Tibial nerve (tissue), 4 donors: ENCODE measurements around the gene SYTL3. TPM values are rescaled to one million over a fixed set of nuclear protein-coding genes. Genes with fewer than 3 reads are reported as not detected.

Source experiments
- DNase-seq, 2 donors: peaks; one replicate each; pipeline ENCODE4 v3.0.0-alpha.2; 2019; ENCODE audit warnings: low spot score in 2 of 2
- H3K27ac ChIP-seq, 4 donors: fragments of 200-600 bp; sonication (generic) in 3 of 4; one replicate each; pipeline ENCODE4 v1.5.1; 2017 to 2019; ENCODE audit warnings: mild to moderate bottlenecking in 1 of 4
- H3K27me3 ChIP-seq, 2 donors: fragments of 200-600 bp; sonication (generic) in 1 of 2; one replicate each; pipeline versions ENCODE4 v1.5.1 to v1.6.0; 2017 to 2019
- H3K36me3 ChIP-seq, 3 donors: fragments of 200-600 bp; sonication (generic); one replicate each; pipeline ENCODE4 v1.5.1; 2018 to 2019
- H3K4me1 ChIP-seq, 4 donors: fragments of 200-600 bp; sonication (generic) in 3 of 4; one replicate each; pipeline ENCODE4 v1.5.1; 2017 to 2019
- H3K4me3 ChIP-seq, 4 donors: fragments of 200-600 bp; sonication (generic) in 3 of 4; one replicate each; pipeline ENCODE4 v1.5.1; 2017 to 2019; ENCODE audit warnings: mild to moderate bottlenecking in 1 of 4, moderate library complexity in 1 of 4
- H3K9me3 ChIP-seq, 4 donors: fragments of 200-600 bp; sonication (generic) in 3 of 4; one replicate each; pipeline ENCODE4 v1.5.1; 2017 to 2019
- CTCF ChIP-seq, 5 experiments: fragments of 200-600 bp in 3 of 5; fragments of 450-650 bp in 2 of 5; sonication (generic) in 3 of 5; IDR thresholded peaks; one replicate each; pipeline ENCODE4 v1.5.1; 2016 to 2019; ENCODE audit warnings: antibody characterized with exemption in 5 of 5, mild to moderate bottlenecking in 3 of 5, moderate library complexity in 2 of 5
- EP300 ChIP-seq, 2 donors: sonication (generic); formaldehyde crosslinking; IDR thresholded peaks; one replicate each; pipeline ENCODE4 v1.6.1; 2017; ENCODE audit warnings: antibody characterized with exemption in 2 of 2, mild to moderate bottlenecking in 1 of 2
- POLR2A ChIP-seq, 2 donors: fragments of 450-650 bp; IDR thresholded peaks; one replicate each; pipeline ENCODE4 v1.6.1; 2017; ENCODE audit warnings: antibody characterized with exemption in 2 of 2, mild to moderate bottlenecking in 2 of 2, moderate library complexity in 2 of 2
- WGBS, 2 donors: methylation state at CpG; one replicate each; pipeline ENCODE4 v1.1.5; 2018; 5-methylcytosine and 5-hydroxymethylcytosine counted together
- small RNA-seq: library from RNA; depleted of rRNA; stranded (forward); fragments of <200 nt; gene quantifications from one replicate; pipeline ENCODE3, GENCODE V24; 2016
- total RNA-seq, 4 donors: library from RNA; depleted of rRNA; stranded (reverse); fragments of >200 nt; gene quantifications; one replicate each; pipeline ENCODE4 v1.1.0, GENCODE V29; 2016

SYTL3 gene
- total RNA-seq, 4 donors from 2014 or later, result 1.3 to 6.7 (median 3.6) TPM

GRCh38 chr6:158810155-158811095 lies 160.6 kb downstream of the SYTL3 start:
- Histone ChIP-seq H3K27ac (peak overlapping the region in 3 of 4 donors; percentile 21 to 54 (median 51)), H3K4me3 (no peak overlapping the region), H3K27me3 (no peaks in the 10 kb centered on the region), H3K9me3 (no peaks in the 10 kb centered on the region), H3K4me1 (peaks cover 0 to 78% (median 45%) of the 10 kb centered on the region in 4 donors), H3K36me3 (peaks cover 0 to 10% (median 0%) of the 10 kb centered on the region in 3 donors)
- TF ChIP-seq EP300 (IDR thresholded peaks at IDR 0.05) (no peak), CTCF (IDR thresholded peaks at IDR 0.05) (no peak), POLR2A (IDR thresholded peaks at IDR 0.05) (no peak)
- no peak for DNase-seq
- 54 to 61% methylated on average over 9 of the region's 9 CpGs for WGBS, 2 donors

- H3K4me1 ChIP-seq, result peaks cover 0 to 85% (median 55%) of the 10 kb centered on the region in 4 donors
- 76 to 80% methylated on average over 5 of the region's 5 CpGs for WGBS, 2 donors
- H3K9me3 ChIP-seq, result no peaks in the 10 kb centered on the region
- H3K27me3 ChIP-seq, result no peaks in the 10 kb centered on the region
- peaks cover 0 to 10% (median 0%) of the 10 kb centered on the region in 3 donors for H3K36me3 ChIP-seq
- no peak for DNase-seq
- peak overlapping the region in 3 of 4 donors; percentile 37 to 99 (median 97) for H3K27ac ChIP-seq
- no peak overlapping the region for H3K4me3 ChIP-seq
- TF ChIP-seq CTCF (IDR thresholded peaks at IDR 0.05) (no peak), POLR2A (IDR thresholded peaks at IDR 0.05) (no peak), EP300 (IDR thresholded peaks at IDR 0.05) (no peak)
Measured at GRCh38 chr6:158812611-158813010, 162.8 kb downstream of the SYTL3 start.

GRCh38 chr6:158813032-158813431 lies 163.2 kb downstream of the SYTL3 start:
- Histone ChIP-seq H3K4me1 (peaks cover 0 to 80% (median 55%) of the 10 kb centered on the region in 4 donors), H3K4me3 (peak overlapping the region in 1 of 4 donors; percentile 19), H3K36me3 (peaks cover 0 to 6% (median 0%) of the 10 kb centered on the region in 3 donors), H3K9me3 (no peaks in the 10 kb centered on the region), H3K27ac (peak overlapping the region in 3 of 4 donors; percentile 37 to 99 (median 97)), H3K27me3 (no peaks in the 10 kb centered on the region)
- TF ChIP-seq EP300 (IDR thresholded peaks at IDR 0.05) (no peak), CTCF (IDR thresholded peaks at IDR 0.05) (no peak), POLR2A (IDR thresholded peaks at IDR 0.05) (no peak)
- WGBS, 2 donors, result 73 to 86% methylated on average over 3 of the region's 3 CpGs
- DNase-seq, result no peak

Small RNAs within 50 kb of the gene (small RNA-seq; reads per million reads assigned to genes)
- gene MIR3918 (not detected), gene MIR7161 (not detected)

Other genes starting within 250 kb of the SYTL3 start
- 10 to 100 TPM; 14.1 to 19.0 (median 17.8) TPM for gene TMEM181, start 90.0 kb upstream of the SYTL3 start, total RNA-seq
- 10 to 100 TPM; 36.6 to 80.0 (median 49.1) TPM for gene DYNLT1, start 5.3 kb upstream of the SYTL3 start, total RNA-seq
- gene EZR, start 169.3 kb downstream of the SYTL3 start, total RNA-seq, result 100 to 1,000 TPM in 3 of 4 donors, 10 to 100 TPM in 1; 83.7 to 168 (median 144) TPM